Left ventricle myocardium inferior (tissue), 1 donor: ENCODE results near the gene CACNG7. TPM values are rescaled to one million over a fixed set of nuclear protein-coding genes. Genes with fewer than 3 reads are reported as not detected.
A peak's percentile ranks its signal among the peaks of the same experiment; 100 is the strongest.

ENCODE experiments used
- DNase-seq: peaks from one replicate; pipeline ENCODE4 v3.0.0-alpha.2; 2020
- H3K27ac ChIP-seq: fragments of 200-600 bp; replicated peaks from 2 replicates; pipeline ENCODE4 v1.8.0; 2021
- H3K27me3 ChIP-seq: fragments of 200-600 bp; 2 replicates; pipeline ENCODE4 v1.8.0; 2021; ENCODE audit warnings: low read depth
- H3K36me3 ChIP-seq: fragments of 200-600 bp; 2 replicates; pipeline ENCODE4 v1.8.0; 2021
- H3K4me1 ChIP-seq: fragments of 200-600 bp; 2 replicates; pipeline ENCODE4 v1.8.0; 2021
- H3K4me3 ChIP-seq: fragments of 200-600 bp; 2 replicates; pipeline ENCODE4 v1.8.0; 2021; ENCODE audit warnings: mild to moderate bottlenecking, moderate library complexity
- H3K9me3 ChIP-seq: fragments of 200-600 bp; replicated peaks from 2 replicates; pipeline ENCODE4 v1.8.0; 2021
- intact Hi-C: fragments of 100-400 bp; cut with micrococcal nuclease; formaldehyde crosslinking; loops from one replicate; pipeline ENCODE4 v1.11.0; 2022
- total RNA-seq: library from RNA; stranded (reverse); fragmentation: NEBNext Ultra II Directional; extraction: Animal tissue kit (Norgen Biotek cat#: 25700); gene quantifications from one replicate; pipeline ENCODE4 v1.2.1, GENCODE V29; 2021
- TF ChIP-seq, protein P1 (sequence below): fragments of 200-600 bp; IDR thresholded peaks from 2 replicates; pipeline ENCODE4 v1.8.0; 2021; ENCODE audit warnings: antibody characterized with exemption, mild to moderate bottlenecking, borderline replicate concordance
- donor health status: DM: no; HTN: yes; CAD: no; lungs with severe emphysema.

Gene CACNG7
- total RNA-seq, 1 donor from 2014 or later: not detected

GRCh38 chr19:53965091-53965490 is 56.0 kb downstream of the CACNG7 start:
- TF ChIP-seq, protein P1, sequence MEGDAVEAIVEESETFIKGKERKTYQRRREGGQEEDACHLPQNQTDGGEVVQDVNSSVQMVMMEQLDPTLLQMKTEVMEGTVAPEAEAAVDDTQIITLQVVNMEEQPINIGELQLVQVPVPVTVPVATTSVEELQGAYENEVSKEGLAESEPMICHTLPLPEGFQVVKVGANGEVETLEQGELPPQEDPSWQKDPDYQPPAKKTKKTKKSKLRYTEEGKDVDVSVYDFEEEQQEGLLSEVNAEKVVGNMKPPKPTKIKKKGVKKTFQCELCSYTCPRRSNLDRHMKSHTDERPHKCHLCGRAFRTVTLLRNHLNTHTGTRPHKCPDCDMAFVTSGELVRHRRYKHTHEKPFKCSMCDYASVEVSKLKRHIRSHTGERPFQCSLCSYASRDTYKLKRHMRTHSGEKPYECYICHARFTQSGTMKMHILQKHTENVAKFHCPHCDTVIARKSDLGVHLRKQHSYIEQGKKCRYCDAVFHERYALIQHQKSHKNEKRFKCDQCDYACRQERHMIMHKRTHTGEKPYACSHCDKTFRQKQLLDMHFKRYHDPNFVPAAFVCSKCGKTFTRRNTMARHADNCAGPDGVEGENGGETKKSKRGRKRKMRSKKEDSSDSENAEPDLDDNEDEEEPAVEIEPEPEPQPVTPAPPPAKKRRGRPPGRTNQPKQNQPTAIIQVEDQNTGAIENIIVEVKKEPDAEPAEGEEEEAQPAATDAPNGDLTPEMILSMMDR: no peak
- peaks cover 71% of the 10 kb centered on the region for H3K27me3 ChIP-seq
- H3K4me1 ChIP-seq: peaks cover 5% of the 10 kb centered on the region
- intact Hi-C loops: no loop called here
- H3K4me3 ChIP-seq: peak overlapping the region; percentile 46
- DNase-seq: no peak
- peak overlapping the region; percentile 40 for H3K27ac ChIP-seq
- no peaks in the 10 kb centered on the region for H3K36me3 ChIP-seq
- no peaks in the 10 kb centered on the region for H3K9me3 ChIP-seq

DNA sequence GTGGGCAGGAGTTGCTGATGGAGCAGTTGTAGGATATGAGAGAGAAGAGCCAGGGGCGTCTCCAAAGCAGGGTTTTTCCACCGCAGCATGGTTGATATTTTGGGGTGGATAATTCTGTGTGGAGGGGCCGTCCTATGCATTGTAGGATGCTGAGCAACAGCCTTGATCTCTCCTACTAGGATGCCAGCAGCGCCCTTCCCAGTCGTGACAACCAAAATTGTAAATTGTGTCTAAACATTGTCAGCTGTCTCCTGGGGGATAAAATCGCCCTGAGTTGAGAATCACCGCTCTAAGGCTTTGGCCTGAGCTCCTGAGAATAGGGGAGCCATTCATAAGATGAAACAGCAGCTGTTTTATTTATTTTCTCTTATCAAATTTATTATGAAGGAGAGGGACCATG is 57.9 kb downstream of the CACNG7 start:
- TF ChIP-seq, protein P1: no peak
- Histone ChIP-seq H3K4me1 (peaks cover 5% of the 10 kb centered on the region), H3K27ac (no peak overlapping the region), H3K36me3 (no peaks in the 10 kb centered on the region), H3K4me3 (no peak overlapping the region), H3K9me3 (no peaks in the 10 kb centered on the region), H3K27me3 (peaks cover 53% of the 10 kb centered on the region)
- no peak for DNase-seq
- intact Hi-C loops: no loop called here

GRCh38 chr19:53969366-53969765 is 60.3 kb downstream of the CACNG7 start:
- H3K27me3 ChIP-seq: peaks cover 45% of the 10 kb centered on the region
- intact Hi-C loops: no loop called here

DNA sequence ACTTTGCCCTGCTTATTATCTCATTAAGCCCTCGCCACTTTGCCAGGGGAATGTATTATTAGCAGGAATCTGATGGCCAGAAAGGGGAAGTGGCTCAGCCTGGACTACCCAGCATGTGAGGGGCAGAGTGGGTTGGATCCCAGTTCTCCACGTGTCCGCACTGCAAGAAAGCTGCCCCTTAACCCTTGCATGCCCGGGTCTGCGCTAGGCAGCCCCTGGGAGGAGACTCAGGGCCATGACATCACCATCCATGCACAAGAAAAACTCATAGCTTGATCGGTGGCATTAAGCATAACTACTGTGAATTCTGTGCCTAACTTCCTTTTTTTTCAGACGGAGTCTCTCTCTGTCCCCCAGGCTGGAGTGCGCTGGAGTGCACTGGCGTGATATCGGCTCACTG is 62.6 kb downstream of the CACNG7 start:
- H3K36me3 ChIP-seq: no peaks in the 10 kb centered on the region
- no peaks in the 10 kb centered on the region for H3K4me1 ChIP-seq
- H3K27me3 ChIP-seq: peaks cover 43% of the 10 kb centered on the region
- TF ChIP-seq, protein P1: no peak
- no peak overlapping the region for H3K4me3 ChIP-seq
- no peak overlapping the region for H3K27ac ChIP-seq
- no peaks in the 10 kb centered on the region for H3K9me3 ChIP-seq
- intact Hi-C loops: no loop called here
- DNase-seq: no peak

More at GRCh38 chr19:53969366-53969765, 60.3 kb downstream of the CACNG7 start:
- Histone ChIP-seq H3K4me1 (peaks cover 4% of the 10 kb centered on the region), H3K4me3 (no peak overlapping the region), H3K9me3 (no peaks in the 10 kb centered on the region), H3K27ac (no peak overlapping the region), H3K36me3 (no peaks in the 10 kb centered on the region)
- TF ChIP-seq, protein P1: no peak
- DNase-seq: no peak

DNA sequence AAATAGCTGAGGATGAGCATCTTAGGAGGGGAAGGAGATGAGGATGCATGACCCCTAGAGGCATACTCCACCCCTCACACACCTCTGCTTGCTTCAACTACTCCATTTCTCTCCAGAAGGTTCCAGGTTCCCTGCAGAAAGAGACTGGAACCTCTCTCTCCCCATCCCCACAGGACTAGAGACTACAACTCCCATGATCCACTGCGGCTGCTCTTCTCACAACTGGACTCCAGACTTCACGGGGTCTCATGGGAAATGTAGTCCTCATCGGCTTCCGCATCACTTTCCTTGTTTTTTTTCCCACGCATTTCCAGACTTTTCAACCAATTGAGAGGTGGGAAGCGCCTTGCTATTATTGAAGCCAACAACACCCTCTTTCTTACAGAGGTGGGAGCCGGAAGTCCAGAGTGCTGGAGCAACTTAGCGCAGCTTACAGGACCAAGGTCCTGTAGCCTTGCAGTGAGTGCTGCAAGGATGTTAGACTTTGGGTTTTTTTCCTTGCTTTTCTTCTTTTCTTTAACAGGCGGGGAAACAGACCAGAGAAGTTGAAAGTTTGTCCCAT is 68.4 kb downstream of the CACNG7 start:
- intact Hi-C loops: no loop called here
- Histone ChIP-seq H3K4me1 (peaks cover 34% of the 10 kb centered on the region), H3K27ac (no peak overlapping the region), H3K27me3 (peaks cover 91% of the 10 kb centered on the region), H3K36me3 (no peaks in the 10 kb centered on the region), H3K4me3 (peak overlapping the region; percentile 54), H3K9me3 (no peaks in the 10 kb centered on the region)
- TF ChIP-seq, protein P1: no peak
- DNase-seq: peak; percentile 61
